ENCODE measurements around the gene PDE7B.

GRCh38 chr6:136180704-136181511, 329.4 kb downstream of the PDE7B start:
- TF ChIP-seq SIN3A (IDR thresholded peaks at IDR 0.05; ENCODE audit: borderline replicate concordance, insufficient read depth, low read length) (no peak), TAF1 (IDR thresholded peaks at IDR 0.05; ENCODE audit: borderline replicate concordance, insufficient read depth, low read length) (no peak), POLR2AphosphoS5 (IDR thresholded peaks at IDR 0.05; ENCODE audit: low read depth, low read length) (no peak)
- TF ChIP-seq, protein P1, sequence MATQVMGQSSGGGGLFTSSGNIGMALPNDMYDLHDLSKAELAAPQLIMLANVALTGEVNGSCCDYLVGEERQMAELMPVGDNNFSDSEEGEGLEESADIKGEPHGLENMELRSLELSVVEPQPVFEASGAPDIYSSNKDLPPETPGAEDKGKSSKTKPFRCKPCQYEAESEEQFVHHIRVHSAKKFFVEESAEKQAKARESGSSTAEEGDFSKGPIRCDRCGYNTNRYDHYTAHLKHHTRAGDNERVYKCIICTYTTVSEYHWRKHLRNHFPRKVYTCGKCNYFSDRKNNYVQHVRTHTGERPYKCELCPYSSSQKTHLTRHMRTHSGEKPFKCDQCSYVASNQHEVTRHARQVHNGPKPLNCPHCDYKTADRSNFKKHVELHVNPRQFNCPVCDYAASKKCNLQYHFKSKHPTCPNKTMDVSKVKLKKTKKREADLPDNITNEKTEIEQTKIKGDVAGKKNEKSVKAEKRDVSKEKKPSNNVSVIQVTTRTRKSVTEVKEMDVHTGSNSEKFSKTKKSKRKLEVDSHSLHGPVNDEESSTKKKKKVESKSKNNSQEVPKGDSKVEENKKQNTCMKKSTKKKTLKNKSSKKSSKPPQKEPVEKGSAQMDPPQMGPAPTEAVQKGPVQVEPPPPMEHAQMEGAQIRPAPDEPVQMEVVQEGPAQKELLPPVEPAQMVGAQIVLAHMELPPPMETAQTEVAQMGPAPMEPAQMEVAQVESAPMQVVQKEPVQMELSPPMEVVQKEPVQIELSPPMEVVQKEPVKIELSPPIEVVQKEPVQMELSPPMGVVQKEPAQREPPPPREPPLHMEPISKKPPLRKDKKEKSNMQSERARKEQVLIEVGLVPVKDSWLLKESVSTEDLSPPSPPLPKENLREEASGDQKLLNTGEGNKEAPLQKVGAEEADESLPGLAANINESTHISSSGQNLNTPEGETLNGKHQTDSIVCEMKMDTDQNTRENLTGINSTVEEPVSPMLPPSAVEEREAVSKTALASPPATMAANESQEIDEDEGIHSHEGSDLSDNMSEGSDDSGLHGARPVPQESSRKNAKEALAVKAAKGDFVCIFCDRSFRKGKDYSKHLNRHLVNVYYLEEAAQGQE (IDR thresholded peaks at IDR 0.05; ENCODE audit: insufficient read depth in 1 of 2, low read depth in 2 of 2, low read length in 2 of 2) = no peak

Data from PFSK-1 (cell line).